Transverse colon (tissue), 4 donors: ENCODE results near the gene ESF1. TPM values are rescaled to one million over a fixed set of nuclear protein-coding genes. Genes with fewer than 3 reads are reported as not detected.
"Not testable (repeated sequence)": the region's sequence is repeated elsewhere in the genome, so short reads cannot be mapped to it uniquely, and the experiment has no call there.

Experiments
- DNase-seq: peaks from one replicate; pipeline ENCODE4 v3.0.0-alpha.2; 2019
- H3K27ac ChIP-seq, 4 donors: fragments of 200-600 bp; sonication (generic); 2 replicates each; pipeline ENCODE4 v1.5.1; 2016 to 2018; ENCODE audit warnings: inconsistent platforms in 4 of 4
- H3K27me3 ChIP-seq: fragments of 200-600 bp; sonication (generic); 2 replicates; pipeline ENCODE4 v1.5.1; 2017; ENCODE audit warnings: inconsistent platforms
- H3K36me3 ChIP-seq, 4 donors: fragments of 200-600 bp; sonication (generic); 2 replicates each; pipeline ENCODE4 v1.5.1; 2017 to 2019; ENCODE audit warnings: inconsistent platforms in 4 of 4
- H3K4me1 ChIP-seq, 4 donors: fragments of 200-600 bp; sonication (generic); 2 replicates each; pipeline ENCODE4 v1.5.1; 2017 to 2020; ENCODE audit warnings: inconsistent platforms in 4 of 4
- H3K4me3 ChIP-seq, 4 donors: fragments of 200-600 bp; sonication (generic); 1 replicate in 1 of 4; 2 replicates in 3 of 4; pipeline versions ENCODE4 v1.5.1 to v1.6.1; 2017 to 2019; ENCODE audit warnings: inconsistent platforms in 4 of 4
- H3K9me3 ChIP-seq, 2 donors: fragments of 200-600 bp; sonication (generic); 2 replicates each; pipeline ENCODE4 v1.5.1; 2017 to 2019; ENCODE audit warnings: inconsistent platforms in 2 of 2
- CTCF ChIP-seq, 5 experiments: fragments of 200-600 bp in 3 of 5; fragments of 450-650 bp in 2 of 5; sonication (generic) in 3 of 5; IDR thresholded peaks; 1 replicate in 2 of 5; 2 replicates in 3 of 5; pipeline ENCODE4 v1.5.1; 2016 to 2017; ENCODE audit warnings: antibody characterized with exemption in 5 of 5, inconsistent platforms in 3 of 5, mild to moderate bottlenecking in 2 of 5, moderate library complexity in 1 of 5
- EP300 ChIP-seq: sonication (generic); formaldehyde crosslinking; IDR thresholded peaks from one replicate; pipeline ENCODE4 v1.6.1; 2017; ENCODE audit warnings: antibody characterized with exemption, low read depth
- POLR2A ChIP-seq: fragments of 450-650 bp; IDR thresholded peaks from one replicate; pipeline ENCODE4 v1.6.1; 2016; ENCODE audit warnings: antibody characterized with exemption, mild to moderate bottlenecking, moderate library complexity
- POLR2AphosphoS5 ChIP-seq, 3 donors: sonication (generic); formaldehyde crosslinking; IDR thresholded peaks; one replicate each; pipeline ENCODE4 v1.6.1; 2016; ENCODE audit warnings: antibody characterized with exemption in 3 of 3
- WGBS, 2 donors: methylation state at CpG; one replicate each; pipeline ENCODE4 v1.1.5; 2018; ENCODE audit warnings: low coverage in 1 of 2; 5-methylcytosine and 5-hydroxymethylcytosine counted together
- in situ Hi-C, 4 donors: fragments of 200-750 bp; cut with MboI; loops; one replicate each; pipeline versions ENCODE4 v1.15.0 to v1.15.1; 2017; ENCODE audit warnings: low sequenced_read_pairs in 3 of 4, low pct_ligation_motif_present in 1 of 4, low pct_unique_long_range_greater_than_20kb in 1 of 4
- intact Hi-C: fragments of 100-400 bp; cut with DNase I; formaldehyde crosslinking; loops from one replicate; pipeline ENCODE4 v1.15.1; 2023; ENCODE audit warnings: low total_unique reads
- total RNA-seq, 4 donors: library from RNA; depleted of rRNA; stranded (reverse); fragments of >200 nt; gene quantifications; one replicate each; pipeline ENCODE4 v1.1.0, GENCODE V29; 2016

ESF1 gene
- total RNA-seq, 4 donors from 2014 or later = 3.0 to 51.9 (median 12.3) TPM

DNA sequence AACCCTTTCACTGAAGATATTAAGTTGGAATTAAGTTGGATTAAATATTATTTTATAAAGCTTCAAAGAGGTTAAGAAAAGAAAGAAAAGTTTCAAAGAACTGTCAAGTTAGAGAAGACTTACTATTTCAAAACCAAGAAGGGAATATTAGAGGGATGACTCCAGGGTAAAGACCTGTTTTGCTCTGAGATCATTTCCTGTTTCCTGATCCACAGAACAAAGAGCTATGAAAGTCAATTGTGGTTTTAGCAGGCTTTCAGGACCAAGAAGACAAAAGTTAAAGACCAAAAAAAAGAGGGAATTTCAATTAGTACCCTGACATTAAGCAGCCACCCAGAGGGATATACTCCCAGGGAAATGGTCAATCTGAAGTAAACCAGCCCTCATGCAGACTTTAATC, 19.4 kb downstream of the ESF1 start:
- H3K4me3 ChIP-seq = no peak overlapping the region
- H3K36me3 ChIP-seq = peaks cover 0 to 58% (median 28%) of the 10 kb centered on the region in 4 donors
- H3K4me1 ChIP-seq = no peaks in the 10 kb centered on the region
- in situ Hi-C loops = loop anchor here (25.0 kb wide), 1 partner anchor 653 kb away; no protein-coding TSS in a partner anchor
- H3K27ac ChIP-seq = no peak overlapping the region
- TF ChIP-seq POLR2AphosphoS5 (IDR thresholded peaks at IDR 0.05) (no peak), EP300 (no peak), CTCF (IDR thresholded peaks at IDR 0.05) (no peak)
- H3K27me3 ChIP-seq = no peaks in the 10 kb centered on the region
- peaks cover 6 to 9% of the 10 kb centered on the region in 2 donors for H3K9me3 ChIP-seq
- no peak for DNase-seq
- intact Hi-C loops = loop anchor here (10.0 kb wide), 1 partner anchor 640 kb away; no protein-coding TSS in a partner anchor

GRCh38 chr20:13760451-13760946, 24.2 kb downstream of the ESF1 start:
- intact Hi-C loops = loop anchor here (10.0 kb wide), 1 partner anchor 636 kb away; no protein-coding TSS in a partner anchor
- H3K4me1 ChIP-seq = peaks cover 0 to 10% (median 4%) of the 10 kb centered on the region in 4 donors
- peaks cover 0 to 37% (median 7%) of the 10 kb centered on the region in 4 donors for H3K36me3 ChIP-seq
- in situ Hi-C loops = loop anchor here (25.0 kb wide), 1 partner anchor 648 kb away; no protein-coding TSS in a partner anchor
- not testable (repeated sequence) for H3K27me3 ChIP-seq, H3K27ac ChIP-seq, DNase-seq, H3K9me3 ChIP-seq, H3K4me3 ChIP-seq
- 97% methylated on average over 4 of the region's 33 CpGs; no CpG with 5 or more reads in 1 of the 2 donors for WGBS, 2 donors

GRCh38 chr20:13758884-13759283, 25.8 kb downstream of the ESF1 start:
- 50 to 71% methylated on average over 1 of the region's 1 CpG for WGBS, 2 donors
- no peak for DNase-seq
- H3K36me3 ChIP-seq = peaks cover 0 to 22% (median 3%) of the 10 kb centered on the region in 4 donors
- no peak overlapping the region for H3K4me3 ChIP-seq
- intact Hi-C loops = no loop called here
- peak overlapping the region; percentile 16 to 31 (median 28) for H3K27ac ChIP-seq
- H3K4me1 ChIP-seq = peaks cover 0 to 10% (median 4%) of the 10 kb centered on the region in 4 donors
- H3K9me3 ChIP-seq = no peaks in the 10 kb centered on the region
- in situ Hi-C loops = loop anchor here (25.0 kb wide), 1 partner anchor 647 kb away; no protein-coding TSS in a partner anchor
- H3K27me3 ChIP-seq = no peaks in the 10 kb centered on the region
- TF ChIP-seq POLR2AphosphoS5 (IDR thresholded peaks at IDR 0.05) (no peak), POLR2A (no peak), CTCF (IDR thresholded peaks at IDR 0.05) (no peak), EP300 (no peak)

- Histone ChIP-seq H3K36me3 (peaks cover 0 to 9% (median under 1%) of the 10 kb centered on the region in 4 donors), H3K27me3 (no peaks in the 10 kb centered on the region), H3K27ac (no peak overlapping the region), H3K4me1 (peaks cover 0 to 10% (median 4%) of the 10 kb centered on the region in 4 donors), H3K4me3 (no peak overlapping the region), H3K9me3 (no peaks in the 10 kb centered on the region)
- TF ChIP-seq POLR2AphosphoS5 (IDR thresholded peaks at IDR 0.05) = no peak
- TF ChIP-seq EP300 = no peak
- no peak for TF ChIP-seq POLR2A
- TF ChIP-seq CTCF (IDR thresholded peaks at IDR 0.05) = no peak
- 96% methylated on average over 1 of the region's 1 CpG; no CpG with 5 or more reads in 1 of the 2 donors for WGBS, 2 donors
- intact Hi-C loops = no loop called here
- in situ Hi-C loops = loop anchor here (25.0 kb wide), 1 partner anchor 644 kb away; no protein-coding TSS in a partner anchor
- DNase-seq = no peak
Observed at GRCh38 chr20:13756551-13756950, 28.2 kb downstream of the ESF1 start.
